T-helper 1 cell treated with Interleukin-12 subunit alpha and Interleukin-12 subunit beta and Interleukin-4 antibody, amounts not matched to agents 30 ng/mL and 1 ng/mL, for 36 hours (primary cell): ENCODE measurements around the gene NFIA. TPM values are rescaled to one million over a fixed set of nuclear protein-coding genes. Genes with fewer than 3 reads are reported as not detected.

ENCODE experiments used
- intact Hi-C: fragments of 100-400 bp; cut with micrococcal nuclease; formaldehyde crosslinking; loops from one replicate; pipeline ENCODE4 v1.15.1; 2024
- total RNA-seq: library from RNA; stranded (reverse); gene quantifications from 2 replicates; pipeline ENCODE4 v1.2.3, GENCODE V29; 2022

The NFIA gene
- total RNA-seq, 1 donor from 2014 or later = 0.66 TPM

DNA sequence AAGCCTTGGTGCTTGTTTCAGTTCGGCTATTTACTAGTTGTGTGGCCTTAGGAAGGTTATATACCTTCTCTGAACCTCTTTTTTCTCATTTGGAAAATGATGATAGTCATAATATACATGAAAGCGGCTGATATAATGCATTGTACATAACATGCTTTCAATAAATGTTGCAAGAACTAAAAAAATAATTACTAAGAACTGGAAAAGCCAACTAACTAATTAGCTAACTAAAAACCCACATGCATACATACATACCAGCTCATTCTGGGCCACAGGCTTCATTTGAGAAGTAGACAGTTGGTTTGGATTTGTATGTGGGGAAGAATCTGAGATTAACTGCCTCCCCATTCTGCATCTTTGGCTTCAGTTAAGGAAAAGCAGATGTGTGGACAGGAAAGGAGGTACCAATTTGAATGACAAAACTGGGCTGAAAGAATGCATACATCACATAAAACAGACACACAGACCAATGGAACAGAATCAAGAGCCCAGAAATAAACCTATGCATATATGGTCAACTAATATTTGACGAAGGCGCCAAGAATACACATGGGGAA lies 424.7 kb downstream of the NFIA start:
- intact Hi-C loops = no loop called here
